Fibroblast of the aortic adventitia (primary cell): ENCODE measurements around the gene TNXB. TPM values are rescaled to one million over a fixed set of nuclear protein-coding genes. Genes with fewer than 3 reads are reported as not detected.

ENCODE experiments used
- DNase-seq: peaks from one replicate; pipeline ENCODE4 v3.0.0-alpha.2; 2010; ENCODE audit warnings: low read depth
- H3K4me3 ChIP-seq: 2 replicates; pipeline ENCODE4 v1.5.1; 2011; ENCODE audit warnings: low read depth, mild to moderate bottlenecking, control low read depth, low read length, moderate library complexity
- CTCF ChIP-seq: IDR thresholded peaks from 2 replicates; pipeline ENCODE4 v1.5.1; 2011; ENCODE audit warnings: mild to moderate bottlenecking, low read length, control low read depth, inconsistent platforms; ENCODE audit not compliant: insufficient read depth
- total RNA-seq: library from RNA; depleted of rRNA; stranded (reverse); fragments of >200 nt; gene quantifications from 2 replicates; pipeline ENCODE4 v1.2.3, GENCODE V29; 2012; ENCODE audit warnings: low replicate concordance

The TNXB gene
- total RNA-seq, 1 donor = 54.0 TPM

- H3K4me3 ChIP-seq = no peak overlapping the region
- no peak for TF ChIP-seq CTCF
- no peak for DNase-seq
Observed at GRCh38 chr6:32075781-32076180, 33.4 kb downstream of the TNXB start.

GRCh38 chr6:32074996-32075532 is 34.1 kb downstream of the TNXB start:
- DNase-seq = no peak
- no peak overlapping the region for H3K4me3 ChIP-seq
- no peak for TF ChIP-seq CTCF

- TF ChIP-seq CTCF = no peak
- H3K4me3 ChIP-seq = no peak overlapping the region
- no peak for DNase-seq
Observed at GRCh38 chr6:32073613-32074012, 35.5 kb downstream of the TNXB start.

GRCh38 chr6:32073101-32073500 is 36.0 kb downstream of the TNXB start:
- no peak for TF ChIP-seq CTCF
- DNase-seq = no peak
- no peak overlapping the region for H3K4me3 ChIP-seq

GRCh38 chr6:32070814-32071543 is 38.2 kb downstream of the TNXB start:
- peak; percentile 44 for DNase-seq
- TF ChIP-seq CTCF = no peak
- no peak overlapping the region for H3K4me3 ChIP-seq

GRCh38 chr6:32069878-32070515 is 39.1 kb downstream of the TNXB start:
- no peak overlapping the region for H3K4me3 ChIP-seq
- no peak for TF ChIP-seq CTCF
- DNase-seq = no peak
